Ascending aorta (tissue), 2 donors: ENCODE data around the gene CCND2. TPM values are rescaled to one million over a fixed set of nuclear protein-coding genes. Genes with fewer than 3 reads are reported as not detected.

Source experiments
- DNase-seq, 2 donors: peaks; one replicate each; pipeline ENCODE4 v3.0.0-alpha.2; 2019; ENCODE audit warnings: low spot score in 2 of 2
- H3K27ac ChIP-seq, 2 donors: fragments of 200-600 bp; sonication (generic); one replicate each; pipeline ENCODE4 v1.5.1; 2016 to 2017; ENCODE audit warnings: mild to moderate bottlenecking in 1 of 2
- H3K27me3 ChIP-seq: fragments of 200-600 bp; sonication (generic); one replicate; pipeline ENCODE4 v1.5.1; 2017
- H3K36me3 ChIP-seq, 2 donors: fragments of 200-600 bp; sonication (generic); one replicate each; pipeline ENCODE4 v1.5.1; 2016
- H3K4me1 ChIP-seq, 2 donors: fragments of 200-600 bp; sonication (generic); one replicate each; pipeline ENCODE4 v1.5.1; 2016 to 2017; ENCODE audit warnings: mild to moderate bottlenecking in 1 of 2
- H3K4me3 ChIP-seq, 2 donors: fragments of 200-600 bp; sonication (generic); one replicate each; pipeline ENCODE4 v1.5.1; 2016 to 2017; ENCODE audit warnings: mild to moderate bottlenecking in 1 of 2
- H3K9me3 ChIP-seq, 2 donors: fragments of 200-600 bp; sonication (generic); one replicate each; pipeline ENCODE4 v1.5.1; 2016
- CTCF ChIP-seq, 3 experiments: fragments of 200-600 bp in 2 of 3; fragments of 450-650 bp in 1 of 3; sonication (generic) in 2 of 3; IDR thresholded peaks; one replicate each; pipeline ENCODE4 v1.5.1; 2016 to 2019; ENCODE audit warnings: antibody characterized with exemption in 3 of 3, mild to moderate bottlenecking in 1 of 3, moderate library complexity in 1 of 3
- intact Hi-C: fragments of 100-400 bp; cut with DNase I; formaldehyde crosslinking; loops from one replicate; pipeline ENCODE4 v1.15.1; 2023
- total RNA-seq: library from RNA; depleted of rRNA; stranded (reverse); fragments of >200 nt; gene quantifications from one replicate; pipeline ENCODE4 v1.1.0, GENCODE V29; 2016

The CCND2 gene
- total RNA-seq, 1 donor from 2014 or later = 150 TPM

DNA sequence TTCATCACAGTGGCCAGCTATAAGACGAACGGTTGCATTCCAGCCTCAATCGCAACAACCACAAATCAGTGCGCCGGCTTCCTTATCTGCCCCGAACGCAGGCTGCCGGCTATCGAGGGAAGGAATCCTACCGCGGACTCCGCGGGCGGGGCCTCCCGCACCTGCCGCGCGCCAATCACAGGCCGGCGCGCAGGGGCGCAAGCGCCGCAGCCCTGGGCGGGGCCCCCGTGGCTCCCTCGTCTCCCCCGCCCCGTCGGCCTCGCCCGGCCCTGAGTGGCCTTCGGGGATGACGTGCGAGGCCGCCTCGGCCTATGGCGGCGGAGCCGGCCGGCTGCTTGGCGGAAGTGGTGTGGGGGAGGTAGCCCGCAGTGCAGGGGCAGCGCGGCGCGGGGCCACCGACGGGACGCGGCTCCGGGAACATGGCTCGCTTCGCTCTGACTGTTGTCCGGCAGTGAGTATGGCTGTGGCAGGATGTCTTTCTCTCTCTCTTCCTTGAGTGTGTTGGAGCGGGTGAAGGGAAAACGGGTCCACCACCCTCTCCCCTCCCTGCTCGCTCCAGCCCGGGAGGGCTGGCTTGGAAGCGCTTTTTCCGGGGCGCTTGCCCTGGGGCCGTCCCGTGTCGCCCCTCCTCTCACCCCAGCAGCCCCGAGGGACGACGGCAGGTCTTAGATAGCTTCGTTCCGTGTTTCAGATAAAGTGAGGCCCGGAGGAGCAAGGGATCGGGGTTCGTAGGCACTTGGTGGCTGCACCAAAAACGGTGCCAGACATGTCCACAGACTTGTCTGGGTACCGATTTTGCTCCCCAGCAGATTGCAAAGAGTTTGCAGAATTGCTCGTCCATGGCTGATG is 47.5 kb downstream of the CCND2 start, which contains the start of gene TIGAR:
Gene TIGAR, plus strand, starts transcription at position 361 of the 849 bp plus-strand sequence. Its CDS starts 59 bp downstream, at position 420.
- Histone ChIP-seq H3K4me3 (peak within 1 kb of the TSS; percentile 84 to 88), H3K4me1 (peaks cover 4% of the 10 kb centered on the region in 2 donors), H3K9me3 (no peaks in the 10 kb centered on the region), H3K27ac (peak within 1 kb of the TSS; percentile 76 to 93), H3K36me3 (no peaks in the 10 kb centered on the region), H3K27me3 (no peaks in the 10 kb centered on the region)
- TF ChIP-seq CTCF (IDR thresholded peaks at IDR 0.05) = no peak
- peak; percentile 84 to 96 for DNase-seq
- intact Hi-C loops = loop anchor here (1.0 to 5.0 kb wide), 5 partner anchors 52 to 448 kb away; partner anchors contain the start of genes AKAP3, NDUFA9, PARP11 and RAD51AP1

GRCh38 chr12:4322726-4323125 is 49.2 kb downstream of the CCND2 start:
- Histone ChIP-seq H3K36me3 (no peaks in the 10 kb centered on the region), H3K9me3 (no peaks in the 10 kb centered on the region), H3K4me3 (peak overlapping the region in 1 of 2 donors; percentile 88), H3K27me3 (no peaks in the 10 kb centered on the region), H3K27ac (no peak overlapping the region), H3K4me1 (peaks cover 4% of the 10 kb centered on the region in 2 donors)
- TF ChIP-seq CTCF (IDR thresholded peaks at IDR 0.05) = no peak
- intact Hi-C loops = loop anchor here (5.0 kb wide), 1 partner anchor 215 kb away; the partner anchor contains the start of gene RAD51AP1
- DNase-seq = no peak

Other genes with a start within 250 kb of the CCND2 start
- 4.4 TPM for gene TIGAR, start 47.5 kb downstream of the CCND2 start, total RNA-seq
- gene FGF23, start 106.0 kb downstream of the CCND2 start, total RNA-seq = not detected
- not detected for gene FGF6, start 172.1 kb downstream of the CCND2 start, total RNA-seq